GM18870 (cell line): ENCODE measurements around the gene APPBP2.
"Not testable (repeated sequence)": the region's sequence is repeated elsewhere in the genome, so short reads cannot be mapped to it uniquely, and the experiment has no call there.

Source experiments
- ATAC-seq: cut with Tn5 transposase; IDR thresholded peaks from one replicate; pipeline ENCODE4 v1.9.1; 2021; ENCODE audit warnings: moderate library complexity; ENCODE audit not compliant: unreplicated experiment

Gene APPBP2

GRCh38 chr17:60534613-60535157 is 8.6 kb upstream of the APPBP2 start:
- no peak for ATAC-seq

- no peak for ATAC-seq
Observed at GRCh38 chr17:60534010-60534555, 8.0 kb upstream of the APPBP2 start.

- no peak for ATAC-seq
Observed at GRCh38 chr17:60529806-60530205, 3.8 kb upstream of the APPBP2 start.

GRCh38 chr17:60528828-60529227 is 2.8 kb upstream of the APPBP2 start:
- no peak for ATAC-seq

- ATAC-seq, result no peak
Observed at GRCh38 chr17:60527701-60528100, 1.7 kb upstream of the APPBP2 start.

- no peak for ATAC-seq
Observed at GRCh38 chr17:60526726-60527125, 684 bp upstream of the APPBP2 start.

GRCh38 chr17:60525328-60525684 is 736 bp downstream of the APPBP2 start:
- ATAC-seq, result peak; percentile 26

- ATAC-seq, result no peak
Observed at GRCh38 chr17:60524463-60525327, 1.3 kb downstream of the APPBP2 start.

- no peak for ATAC-seq
Observed at GRCh38 chr17:60523822-60524221, 2.2 kb downstream of the APPBP2 start.

- ATAC-seq, result no peak
Observed at GRCh38 chr17:60522889-60523626, 3.0 kb downstream of the APPBP2 start.

GRCh38 chr17:60519795-60520194 is 6.2 kb downstream of the APPBP2 start:
- ATAC-seq, result no peak

GRCh38 chr17:60515683-60516082 is 10.4 kb downstream of the APPBP2 start:
- ATAC-seq, result not testable (repeated sequence)

GRCh38 chr17:60515199-60515598 is 10.8 kb downstream of the APPBP2 start:
- not testable (repeated sequence) for ATAC-seq

GRCh38 chr17:60514500-60514899 is 11.5 kb downstream of the APPBP2 start:
- ATAC-seq, result no peak

GRCh38 chr17:60514053-60514452 is 12.0 kb downstream of the APPBP2 start:
- no peak for ATAC-seq

GRCh38 chr17:60513014-60513413 is 13.0 kb downstream of the APPBP2 start:
- ATAC-seq, result no peak

- no peak for ATAC-seq
Observed at GRCh38 chr17:60510723-60511122, 15.3 kb downstream of the APPBP2 start.

GRCh38 chr17:60510031-60510430 is 16.0 kb downstream of the APPBP2 start:
- ATAC-seq, result no peak

- no peak for ATAC-seq
Observed at GRCh38 chr17:60508384-60508980, 17.6 kb downstream of the APPBP2 start.

GRCh38 chr17:60506312-60506711 is 19.7 kb downstream of the APPBP2 start:
- no peak for ATAC-seq

- no peak for ATAC-seq
Observed at GRCh38 chr17:60502145-60502544, 23.9 kb downstream of the APPBP2 start.
